GM18861 (cell line): ENCODE results near the gene CREBL2.
"Not testable (repeated sequence)": the region's sequence is repeated elsewhere in the genome, so short reads cannot be mapped to it uniquely, and the experiment has no call there.

ENCODE experiments used
- ATAC-seq: cut with Tn5 transposase; IDR thresholded peaks from one replicate; pipeline ENCODE4 v1.9.1; 2021; ENCODE audit not compliant: unreplicated experiment

The CREBL2 gene

GRCh38 chr12:12596598-12596997 lies 15.1 kb upstream of the CREBL2 start:
- ATAC-seq = not testable (repeated sequence)

- ATAC-seq = no peak
Measured at GRCh38 chr12:12598864-12599263, 12.8 kb upstream of the CREBL2 start.

DNA sequence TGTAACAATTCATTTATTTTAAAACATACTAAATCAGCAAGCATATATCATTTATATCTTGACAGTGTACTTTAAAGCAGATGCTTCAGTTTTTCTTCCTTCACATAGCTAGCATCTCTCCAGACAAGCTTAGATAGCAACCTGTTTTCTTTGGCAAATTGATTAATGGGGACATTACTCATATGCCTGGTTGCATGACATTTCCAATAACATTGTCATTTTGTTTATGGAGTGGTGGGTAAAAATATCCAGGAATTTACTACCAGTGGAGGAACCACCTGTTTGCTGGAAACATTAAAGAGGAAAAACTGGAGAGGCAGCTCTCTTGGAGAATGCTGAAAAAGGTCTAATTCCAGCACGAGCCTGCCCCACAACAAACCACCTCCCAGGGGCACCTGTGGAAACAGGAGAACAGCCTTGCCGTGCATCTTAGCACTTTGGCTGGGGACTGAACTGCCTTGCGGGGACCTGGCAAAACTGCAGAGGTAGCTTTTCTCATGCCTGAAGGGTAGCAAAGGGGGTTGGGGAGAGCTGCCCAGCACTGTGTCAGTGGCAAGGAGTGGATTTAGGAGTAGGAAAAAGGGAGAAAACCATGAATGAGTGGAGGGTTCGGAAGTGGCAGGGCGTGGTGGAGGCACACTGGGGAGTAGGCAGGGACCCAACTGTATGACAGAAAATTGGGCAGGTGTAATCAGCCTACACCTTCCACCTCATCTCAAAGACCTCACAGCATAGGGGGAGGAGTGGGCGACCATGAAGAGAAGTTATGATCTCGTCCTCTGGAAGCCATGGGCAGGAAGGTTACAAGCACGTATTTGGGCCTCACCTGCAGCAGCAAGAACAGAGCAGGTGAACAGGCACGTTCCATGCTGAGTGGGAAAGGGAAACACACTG lies 11.7 kb upstream of the CREBL2 start:
- no peak for ATAC-seq

GRCh38 chr12:12600659-12601058 lies 11.0 kb upstream of the CREBL2 start:
- ATAC-seq = no peak

GRCh38 chr12:12604740-12605139 lies 6.9 kb upstream of the CREBL2 start:
- no peak for ATAC-seq

DNA sequence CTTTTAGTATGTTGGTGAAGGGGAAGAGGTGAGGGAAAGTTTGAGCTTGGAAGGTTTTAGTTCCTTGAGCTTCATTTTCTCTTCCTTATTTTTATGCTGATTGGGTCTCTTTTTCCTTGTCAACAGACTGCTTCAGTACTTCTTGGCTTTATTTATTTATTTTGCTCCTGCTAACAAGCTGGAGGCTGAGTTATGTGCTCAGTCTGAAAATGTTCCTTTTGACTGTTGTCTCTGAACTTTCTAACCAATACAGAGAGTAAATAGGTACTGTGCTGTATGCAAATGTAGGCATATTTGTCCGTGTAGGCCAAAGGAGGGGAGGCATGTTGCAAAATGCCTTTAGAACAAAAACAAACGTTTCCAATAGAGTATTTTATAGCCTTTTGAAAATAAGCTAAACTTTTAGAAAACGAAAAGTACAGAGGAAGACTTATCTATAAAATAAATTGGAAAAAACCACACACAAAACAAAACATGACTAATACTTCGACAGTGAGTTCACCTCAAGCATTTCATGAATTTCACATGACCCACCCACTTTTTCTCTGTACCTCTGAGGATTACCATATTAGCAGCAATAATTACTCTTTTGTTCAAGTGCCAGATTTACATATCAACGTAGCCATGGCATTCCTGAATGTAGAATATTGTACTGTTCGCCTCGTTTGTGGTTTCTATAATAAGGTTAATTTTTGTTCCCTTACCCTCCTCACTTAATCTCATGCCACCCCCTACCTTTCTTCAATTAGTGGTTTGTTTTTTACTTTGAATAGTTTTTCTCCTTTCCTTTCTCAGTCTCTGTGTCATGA lies 4.7 kb upstream of the CREBL2 start:
- peak; percentile 37 for ATAC-seq

DNA sequence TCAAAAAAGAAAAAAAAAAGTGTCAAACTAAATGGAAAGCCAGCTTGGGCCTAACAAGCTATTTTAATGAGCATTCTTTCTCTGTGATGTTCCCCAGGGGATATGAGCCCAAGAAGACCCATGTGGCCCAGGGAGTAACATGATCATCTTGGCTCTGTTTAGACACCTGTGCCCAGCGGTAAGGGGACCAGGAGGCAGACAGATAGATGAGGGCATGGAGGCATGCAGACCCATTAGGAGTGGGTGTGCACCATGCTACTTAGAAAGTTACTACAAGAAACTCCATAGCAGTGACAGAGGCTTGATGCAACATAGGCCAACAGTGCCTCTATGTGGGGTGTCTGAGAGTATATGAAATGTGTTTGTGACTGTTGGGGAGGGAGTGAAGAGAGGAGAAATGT lies 3.1 kb upstream of the CREBL2 start:
- ATAC-seq = no peak

DNA sequence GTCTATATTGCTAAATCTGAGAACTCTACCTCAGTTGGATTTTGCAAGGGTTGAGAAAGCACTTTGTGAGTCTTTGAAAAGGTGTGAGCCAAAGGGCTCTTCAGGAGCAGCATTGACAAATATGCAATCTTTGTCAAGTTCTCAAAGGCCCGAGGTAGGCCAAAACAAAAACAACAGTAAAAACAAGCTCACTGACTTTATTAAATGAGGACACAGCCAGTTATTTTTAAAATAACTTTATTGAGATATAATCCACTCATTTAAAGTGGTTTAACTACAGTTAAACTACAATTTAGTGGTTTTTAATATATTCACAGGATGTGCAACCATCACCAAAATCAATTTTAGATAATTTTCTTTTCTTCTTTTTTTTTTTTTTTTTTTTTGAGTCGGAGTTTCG lies 2.0 kb upstream of the CREBL2 start:
- ATAC-seq = no peak

DNA sequence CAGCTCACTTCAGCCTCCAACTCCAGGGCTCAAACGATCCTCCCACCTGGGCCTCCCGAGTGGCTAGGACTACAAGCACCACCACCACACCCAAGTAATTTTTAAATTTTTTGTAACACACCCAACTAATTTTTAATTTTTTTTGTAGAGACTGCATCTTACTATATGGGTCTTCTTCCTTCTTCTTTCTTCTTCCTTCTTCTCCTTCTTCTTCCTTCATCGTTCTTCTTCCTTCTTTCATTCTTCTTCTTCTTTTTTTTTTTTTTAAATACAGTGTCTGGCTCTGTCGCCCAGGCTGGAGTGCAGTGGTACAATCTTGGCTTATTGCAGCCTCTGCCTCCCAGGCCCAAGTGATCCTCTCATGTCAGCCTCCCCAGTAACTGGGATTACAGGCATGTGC lies 965 bp upstream of the CREBL2 start:
- no peak for ATAC-seq

- no peak for ATAC-seq
Measured at GRCh38 chr12:12612358-12612757, 682 bp downstream of the CREBL2 start.

DNA sequence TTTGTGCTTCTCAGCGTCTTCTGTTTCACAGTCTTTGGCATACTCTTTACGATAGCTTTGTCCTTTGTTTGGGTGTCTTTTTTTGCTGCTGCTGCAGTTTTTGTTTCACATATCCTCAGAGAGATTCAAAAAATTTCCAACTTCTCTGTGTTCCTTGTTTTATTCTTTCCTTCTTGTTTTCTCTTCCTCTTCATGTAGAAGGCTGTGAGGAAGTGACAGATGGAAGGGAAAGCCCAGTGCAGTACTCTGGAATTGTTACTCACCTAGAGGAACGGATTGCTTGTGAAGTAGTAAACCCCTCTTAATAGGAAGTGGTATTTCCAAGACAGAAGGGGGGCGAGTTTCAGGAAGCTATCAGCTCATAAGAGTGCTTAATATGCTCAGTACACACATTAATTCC lies 1.7 kb downstream of the CREBL2 start:
- ATAC-seq = no peak

DNA sequence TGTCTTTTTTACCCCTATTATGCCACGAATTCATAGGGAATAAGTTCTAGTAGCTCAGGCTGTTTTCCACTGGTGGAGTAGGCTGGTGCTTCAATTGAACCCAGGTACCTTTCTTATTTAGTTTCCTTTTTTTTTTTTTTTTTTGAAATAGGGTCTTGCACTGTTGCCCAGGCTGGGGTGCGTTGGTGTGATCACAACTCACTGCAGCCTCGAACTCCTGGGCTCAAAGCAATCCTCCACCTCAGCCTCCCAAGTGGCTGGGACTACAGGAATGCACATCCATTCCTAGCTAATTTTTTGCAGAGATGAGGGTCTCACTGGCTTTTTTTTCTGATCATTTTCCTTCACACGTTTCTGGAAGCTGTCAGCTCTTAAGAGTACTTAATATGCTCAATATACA lies 2.7 kb downstream of the CREBL2 start:
- ATAC-seq = no peak

- no peak for ATAC-seq
Measured at GRCh38 chr12:12616512-12617310, 5.0 kb downstream of the CREBL2 start.

DNA sequence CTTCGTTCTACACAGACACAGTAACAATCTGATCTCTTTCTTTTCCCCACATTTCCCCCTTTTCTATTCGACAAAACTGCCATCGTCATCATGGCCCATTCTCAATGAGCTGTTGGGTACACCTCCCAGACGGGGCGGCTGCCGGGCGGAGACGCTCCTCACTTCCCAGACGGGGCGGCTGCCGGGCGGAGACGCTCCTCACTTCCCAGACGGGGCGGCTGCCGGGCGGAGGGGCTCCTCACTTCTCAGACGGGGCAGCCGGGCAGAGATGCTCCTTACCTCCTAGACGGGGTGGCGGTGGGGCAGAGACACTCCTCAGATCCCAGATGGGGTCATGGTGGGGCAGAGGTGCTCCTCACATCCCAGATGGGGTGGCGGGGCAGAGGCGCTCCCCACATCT lies 6.4 kb downstream of the CREBL2 start:
- not testable (repeated sequence) for ATAC-seq

DNA sequence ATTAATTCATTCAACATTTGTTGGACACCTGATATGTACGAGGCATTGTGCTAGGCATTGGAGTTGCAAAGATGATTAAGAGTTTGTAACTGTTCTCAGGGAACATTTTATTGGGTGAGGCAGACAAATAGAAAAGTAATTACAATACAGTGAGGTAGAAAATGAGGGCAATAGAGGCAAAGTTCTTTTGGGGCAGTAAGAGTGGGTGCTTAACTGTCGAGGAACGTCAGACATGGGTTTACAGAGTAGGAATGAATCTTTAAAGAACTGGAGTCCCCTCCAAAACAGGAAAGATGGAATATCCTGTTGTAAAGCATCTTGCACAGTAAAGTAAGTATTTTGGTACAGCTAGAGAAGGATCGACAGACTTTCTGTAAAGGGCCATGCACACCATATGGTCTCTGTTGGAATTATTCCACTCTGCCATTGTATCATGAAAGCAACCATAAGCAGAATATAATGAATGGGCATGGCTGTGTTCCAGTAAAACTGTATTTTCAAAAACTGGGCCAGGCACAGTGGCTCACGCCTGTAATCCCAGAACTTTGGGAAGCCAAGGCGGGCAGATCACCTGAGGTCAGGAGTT lies 9.1 kb downstream of the CREBL2 start:
- ATAC-seq = no peak

GRCh38 chr12:12622418-12622817 lies 10.7 kb downstream of the CREBL2 start:
- ATAC-seq = no peak

GRCh38 chr12:12624498-12624992 lies 12.9 kb downstream of the CREBL2 start:
- ATAC-seq = no peak

- ATAC-seq = no peak
Measured at GRCh38 chr12:12626471-12626870, 14.8 kb downstream of the CREBL2 start.

- ATAC-seq = no peak
Measured at GRCh38 chr12:12627308-12627827, 15.7 kb downstream of the CREBL2 start.

GRCh38 chr12:12628013-12628412 lies 16.3 kb downstream of the CREBL2 start:
- ATAC-seq = no peak

- no peak for ATAC-seq
Measured at GRCh38 chr12:12630850-12631249, 19.2 kb downstream of the CREBL2 start.
